ENCODE measurements around the gene LIPG. TPM values are rescaled to one million over a fixed set of nuclear protein-coding genes. Genes with fewer than 3 reads are reported as not detected.

The LIPG gene
- total RNA-seq, 1 experiment from 2014 or later: 6.1 TPM

- H3K27ac ChIP-seq (ENCODE audit: insufficient read length, low read depth, low read length): no peak overlapping the region
These were observed 41.2 kb upstream of the LIPG start for GRCh38 chr18:49520661-49521145.

More at GRCh38 chr18:49520661-49521145, 41.2 kb upstream of the LIPG start:
- peaks cover 0 to 4% of the 10 kb centered on the region in 2 experiments; a peak in 1 of 5 replicates for H3K9me3 Mint-ChIP-seq
- no peak overlapping the region for H2AK5ac ChIP-seq (ENCODE audit: insufficient read length, low read length)
- H4K91ac ChIP-seq (ENCODE audit: insufficient read length, low read depth, low read length): no peak overlapping the region
- no peak for TF ChIP-seq CTCF (conservative IDR thresholded peaks at IDR 0.05)
- H3K4ac ChIP-seq (ENCODE audit: low read depth, low read length): no peak overlapping the region
- no peak for DNase-seq
- no peak overlapping the region for H3T11ph ChIP-seq (ENCODE audit: low read length)
- peaks cover 32 to 41% of the 10 kb centered on the region in 2 experiments for H3K4me1 Mint-ChIP-seq
- H3K23ac ChIP-seq (ENCODE audit: insufficient read length, low read depth, low read length): no peak overlapping the region
- peak overlapping the region in 1 of 3 experiments; percentile 76; a peak in 2 of 7 replicates for H3K27ac Mint-ChIP-seq
- H4K20me1 ChIP-seq (ENCODE audit: control insufficient read depth, insufficient read depth, insufficient read length): no peaks in the 10 kb centered on the region
- no peaks in the 10 kb centered on the region for H3K9me3 ChIP-seq (ENCODE audit: control insufficient read depth, low read depth, low read length)
- H3K56ac ChIP-seq (ENCODE audit: insufficient read length, low read depth, low read length): no peak overlapping the region
- H4K8ac ChIP-seq (replicated peaks; ENCODE audit: insufficient read length, low read depth, low read length): no peak overlapping the region
- H3K36me3 Mint-ChIP-seq (ENCODE audit: insufficient read depth in 1 of 3, low read depth in 3 of 3): no peaks in the 10 kb centered on the region; a peak in 1 of 7 replicates
- no peaks in the 10 kb centered on the region for H3K79me1 ChIP-seq (ENCODE audit: insufficient read depth, low read depth, low read length, poor library complexity, severe bottlenecking)
- no peak overlapping the region for H2BK15ac ChIP-seq (ENCODE audit: low read depth, low read length)
- H2BK120ac ChIP-seq (ENCODE audit: low read depth, low read length, poor library complexity, severe bottlenecking): no peak overlapping the region
- no peaks in the 10 kb centered on the region for H3K23me2 ChIP-seq (ENCODE audit: insufficient read length, low read depth, low read length, poor library complexity, severe bottlenecking)
- H3K4me2 ChIP-seq (ENCODE audit: insufficient read depth, insufficient read length, low read length): no peak overlapping the region
- WGBS (ENCODE audit: extremely low coverage, insufficient read length, low lambda C conversion rate): no CpG with 5 or more reads among the region's 2 CpGs
- H3K4me1 ChIP-seq (ENCODE audit: insufficient read depth, low read length): peaks cover 8% of the 10 kb centered on the region
- no peak overlapping the region for H3K18ac ChIP-seq (ENCODE audit: insufficient read length, low read depth, low read length)
- no peak overlapping the region for H3K9ac ChIP-seq (ENCODE audit: extremely low read depth, insufficient read length, low read length)
- no peak overlapping the region for H3K4me3 Mint-ChIP-seq
- H3K27me3 ChIP-seq (ENCODE audit: insufficient read depth, low read length): no peaks in the 10 kb centered on the region
- no peaks in the 10 kb centered on the region for H3K79me2 ChIP-seq (ENCODE audit: insufficient read depth, low read length)
- no peak overlapping the region for H2BK20ac ChIP-seq (ENCODE audit: low read depth, low read length, poor library complexity, severe bottlenecking)
- H2BK5ac ChIP-seq (ENCODE audit: insufficient read length, low read length): no peak overlapping the region
- no peaks in the 10 kb centered on the region for H3K27me3 Mint-ChIP-seq (ENCODE audit: low read depth)
- H4K5ac ChIP-seq (ENCODE audit: insufficient read length, low read depth, low read length): no peak overlapping the region
- no peak overlapping the region for H3K14ac ChIP-seq (ENCODE audit: insufficient read depth, low read length)
- H2BK12ac ChIP-seq (ENCODE audit: insufficient read length, low read depth, low read length): no peak overlapping the region
- no peak overlapping the region for H2AFZ ChIP-seq (ENCODE audit: low read length)
